WTC11 (cell line): Measurements from ENCODE around the gene NCAPD2. TPM values are rescaled to one million over a fixed set of nuclear protein-coding genes. Genes with fewer than 3 reads are reported as not detected.

Source experiments
- ATAC-seq: fragments of 200-7000 bp; cut with Tn5 transposase; 2 replicates; pipeline ENCODE4 v1.10.0; 2021; ENCODE audit warnings: mild to moderate bottlenecking, moderate library complexity
- CTCF ChIA-PET: fragments of 300-600 bp; sonication (Branson Sonifier 250); formaldehyde crosslinking; loops from one replicate; lab custom pipeline; 2021; ENCODE audit warnings: antibody characterized with exemption; lab: Charles Lee
- POLR2A ChIA-PET: fragments of 350-600 bp; sonication (Branson Sonifier 250); formaldehyde crosslinking; loops from one replicate; lab custom pipeline; 2021; ENCODE audit warnings: antibody characterized with exemption; lab: Charles Lee
- DNase-seq: peaks from one replicate; pipeline ENCODE4 v3.0.0; 2021; ENCODE audit warnings: low spot score
- H3K27ac Mint-ChIP-seq: 2 replicates; pipeline ENCODE4 v1.8.0; 2021; ENCODE audit warnings: mixed read lengths
- H3K27me3 Mint-ChIP-seq: 2 replicates; pipeline ENCODE4 v1.8.0; 2021; ENCODE audit warnings: low read depth, mild to moderate bottlenecking, moderate library complexity, mixed read lengths
- H3K36me3 Mint-ChIP-seq: 2 replicates; pipeline ENCODE4 v1.8.0; 2021; ENCODE audit warnings: mixed read lengths
- H3K4me1 Mint-ChIP-seq: 2 replicates; pipeline ENCODE4 v1.8.0; 2022; ENCODE audit warnings: mixed read lengths
- H3K4me3 Mint-ChIP-seq: 2 replicates; pipeline ENCODE4 v1.8.0; 2021; ENCODE audit warnings: mild to moderate bottlenecking, moderate library complexity, mixed read lengths
- H3K9me3 Mint-ChIP-seq: 2 replicates; pipeline ENCODE4 v1.8.0; 2021; ENCODE audit warnings: mixed read lengths
- CREM ChIP-seq: sonication (generic); formaldehyde crosslinking; IDR thresholded peaks from 2 replicates; pipeline ENCODE4 v1.8.1; 2022; ENCODE audit warnings: mild to moderate bottlenecking, missing genetic modification reagents, moderate library complexity
- ELF4 ChIP-seq: sonication (generic); formaldehyde crosslinking; IDR thresholded peaks from 2 replicates; pipeline ENCODE4 v1.8.1; 2022; ENCODE audit warnings: low read depth, mild to moderate bottlenecking, moderate library complexity, missing genetic modification reagents
- HMGXB4 ChIP-seq: sonication (generic); formaldehyde crosslinking; IDR thresholded peaks from 2 replicates; pipeline ENCODE4 v1.8.1; 2023; ENCODE audit warnings: mild to moderate bottlenecking, moderate library complexity, missing genetic modification reagents
- KAT7 ChIP-seq: sonication (generic); formaldehyde crosslinking; IDR thresholded peaks from 2 replicates; pipeline ENCODE4 v1.8.1; 2023; ENCODE audit warnings: missing genetic modification reagents, mild to moderate bottlenecking, borderline replicate concordance
- MAX ChIP-seq: sonication (generic); formaldehyde crosslinking; IDR thresholded peaks from 2 replicates; pipeline ENCODE4 v1.8.0; 2022; ENCODE audit warnings: mild to moderate bottlenecking, missing genetic modification reagents
- MXD4 ChIP-seq: fragments of 250-450 bp; sonication (Bioruptor Pico); IDR thresholded peaks from 2 replicates; pipeline ENCODE4 v1.8.0; 2021; ENCODE audit warnings: mild to moderate bottlenecking, moderate library complexity, borderline replicate concordance
- NFYB ChIP-seq: sonication (generic); formaldehyde crosslinking; conservative IDR thresholded peaks from 2 replicates; pipeline ENCODE4 v1.8.0; 2022; ENCODE audit warnings: low read depth, missing genetic modification reagents
- NR1H2 ChIP-seq: sonication (generic); formaldehyde crosslinking; IDR thresholded peaks from 2 replicates; pipeline ENCODE4 v1.9.0; 2021; ENCODE audit warnings: mild to moderate bottlenecking, moderate library complexity, missing genetic modification reagents
- NR3C1 ChIP-seq: sonication (generic); formaldehyde crosslinking; conservative IDR thresholded peaks from 2 replicates; pipeline ENCODE4 v1.8.1; 2023; ENCODE audit warnings: low read depth, mild to moderate bottlenecking, missing genetic modification reagents
- OVOL2 ChIP-seq: fragments of 250-450 bp; sonication (Bioruptor Pico); IDR thresholded peaks from 2 replicates; pipeline ENCODE4 v1.9.0; 2021; ENCODE audit warnings: mild to moderate bottlenecking, borderline replicate concordance
- RORB ChIP-seq: fragments of 250-450 bp; sonication (Bioruptor Pico); IDR thresholded peaks from 2 replicates; pipeline ENCODE4 v1.9.0; 2021; ENCODE audit warnings: mild to moderate bottlenecking
- SOX15 ChIP-seq: fragments of 250-450 bp; sonication (Bioruptor Pico); IDR thresholded peaks from 2 replicates; pipeline ENCODE4 v1.9.0; 2021; ENCODE audit warnings: mild to moderate bottlenecking
- SP1 ChIP-seq: sonication (generic); formaldehyde crosslinking; conservative IDR thresholded peaks from 2 replicates; pipeline ENCODE4 v1.8.1; 2022; ENCODE audit warnings: missing genetic modification reagents
- TCF7 ChIP-seq: sonication (generic); formaldehyde crosslinking; IDR thresholded peaks from 2 replicates; pipeline ENCODE4 v1.8.0; 2022; ENCODE audit warnings: mild to moderate bottlenecking, low read depth, missing genetic modification reagents, moderate library complexity
- TEAD1 ChIP-seq: sonication (generic); formaldehyde crosslinking; IDR thresholded peaks from 2 replicates; pipeline ENCODE4 v1.8.0; 2022; ENCODE audit warnings: mild to moderate bottlenecking, missing genetic modification reagents
- TP53 ChIP-seq: sonication (generic); formaldehyde crosslinking; IDR thresholded peaks from 2 replicates; pipeline ENCODE4 v1.8.1; 2023; ENCODE audit warnings: mild to moderate bottlenecking, missing genetic modification reagents
- ZBTB21 ChIP-seq: sonication (generic); formaldehyde crosslinking; IDR thresholded peaks from 2 replicates; pipeline ENCODE4 v1.8.1; 2023; ENCODE audit warnings: mild to moderate bottlenecking, missing genetic modification reagents, borderline replicate concordance
- ZBTB43 ChIP-seq: sonication (generic); formaldehyde crosslinking; IDR thresholded peaks from 2 replicates; pipeline ENCODE4 v1.8.1; 2023; ENCODE audit warnings: mild to moderate bottlenecking, missing genetic modification reagents
- ZNF138 ChIP-seq: sonication (generic); formaldehyde crosslinking; conservative IDR thresholded peaks from 2 replicates; pipeline ENCODE4 v1.8.1; 2022; ENCODE audit warnings: mild to moderate bottlenecking, moderate library complexity, missing genetic modification reagents
- ZSCAN18 ChIP-seq: fragments of 250-450 bp; sonication (Bioruptor Pico); IDR thresholded peaks from 2 replicates; pipeline ENCODE4 v2.1.2; 2022; ENCODE audit warnings: mild to moderate bottlenecking, moderate library complexity
- total RNA-seq: library from RNA; stranded (reverse); gene quantifications from 3 replicates; pipeline ENCODE4 v1.2.3, GENCODE V29; 2021
- TF ChIP-seq, protein P1 (sequence below): fragments of 250-450 bp; sonication (Bioruptor Pico); IDR thresholded peaks from 2 replicates; pipeline ENCODE4 v1.8.0; 2021; ENCODE audit warnings: mild to moderate bottlenecking
- TF ChIP-seq, protein P2 (sequence below): fragments of 250-450 bp; sonication (Bioruptor Pico); IDR thresholded peaks from 2 replicates; pipeline ENCODE4 v1.9.0; 2021; ENCODE audit warnings: mild to moderate bottlenecking
- TF ChIP-seq, protein P3 (sequence below): fragments of 250-450 bp; sonication (Bioruptor Pico); conservative IDR thresholded peaks from 2 replicates; pipeline ENCODE4 v1.9.0; 2021; ENCODE audit warnings: mild to moderate bottlenecking
- TF ChIP-seq, protein P4 (sequence below): fragments of 200-600 bp; IDR thresholded peaks from 2 replicates; pipeline ENCODE4 v1.8.0; 2022; ENCODE audit warnings: antibody characterized with exemption

Gene NCAPD2
- total RNA-seq, 1 experiment from 2014 or later: 141 TPM

- H3K27me3 Mint-ChIP-seq: peaks cover 16% of the 10 kb centered on the region
- DNase-seq (no peak), ATAC-seq (no peak)
- no peak for TF ChIP-seq MXD4 (CRISPR knock-in tag)
- TF ChIP-seq, protein P1, sequence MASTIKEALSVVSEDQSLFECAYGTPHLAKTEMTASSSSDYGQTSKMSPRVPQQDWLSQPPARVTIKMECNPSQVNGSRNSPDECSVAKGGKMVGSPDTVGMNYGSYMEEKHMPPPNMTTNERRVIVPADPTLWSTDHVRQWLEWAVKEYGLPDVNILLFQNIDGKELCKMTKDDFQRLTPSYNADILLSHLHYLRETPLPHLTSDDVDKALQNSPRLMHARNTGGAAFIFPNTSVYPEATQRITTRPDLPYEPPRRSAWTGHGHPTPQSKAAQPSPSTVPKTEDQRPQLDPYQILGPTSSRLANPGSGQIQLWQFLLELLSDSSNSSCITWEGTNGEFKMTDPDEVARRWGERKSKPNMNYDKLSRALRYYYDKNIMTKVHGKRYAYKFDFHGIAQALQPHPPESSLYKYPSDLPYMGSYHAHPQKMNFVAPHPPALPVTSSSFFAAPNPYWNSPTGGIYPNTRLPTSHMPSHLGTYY: no peak
- TF ChIP-seq NR3C1 (CRISPR knock-in tag): no peak
- no peak for TF ChIP-seq TP53
- TF ChIP-seq ZSCAN18 (CRISPR knock-in tag): no peak
- TF ChIP-seq, protein P2, sequence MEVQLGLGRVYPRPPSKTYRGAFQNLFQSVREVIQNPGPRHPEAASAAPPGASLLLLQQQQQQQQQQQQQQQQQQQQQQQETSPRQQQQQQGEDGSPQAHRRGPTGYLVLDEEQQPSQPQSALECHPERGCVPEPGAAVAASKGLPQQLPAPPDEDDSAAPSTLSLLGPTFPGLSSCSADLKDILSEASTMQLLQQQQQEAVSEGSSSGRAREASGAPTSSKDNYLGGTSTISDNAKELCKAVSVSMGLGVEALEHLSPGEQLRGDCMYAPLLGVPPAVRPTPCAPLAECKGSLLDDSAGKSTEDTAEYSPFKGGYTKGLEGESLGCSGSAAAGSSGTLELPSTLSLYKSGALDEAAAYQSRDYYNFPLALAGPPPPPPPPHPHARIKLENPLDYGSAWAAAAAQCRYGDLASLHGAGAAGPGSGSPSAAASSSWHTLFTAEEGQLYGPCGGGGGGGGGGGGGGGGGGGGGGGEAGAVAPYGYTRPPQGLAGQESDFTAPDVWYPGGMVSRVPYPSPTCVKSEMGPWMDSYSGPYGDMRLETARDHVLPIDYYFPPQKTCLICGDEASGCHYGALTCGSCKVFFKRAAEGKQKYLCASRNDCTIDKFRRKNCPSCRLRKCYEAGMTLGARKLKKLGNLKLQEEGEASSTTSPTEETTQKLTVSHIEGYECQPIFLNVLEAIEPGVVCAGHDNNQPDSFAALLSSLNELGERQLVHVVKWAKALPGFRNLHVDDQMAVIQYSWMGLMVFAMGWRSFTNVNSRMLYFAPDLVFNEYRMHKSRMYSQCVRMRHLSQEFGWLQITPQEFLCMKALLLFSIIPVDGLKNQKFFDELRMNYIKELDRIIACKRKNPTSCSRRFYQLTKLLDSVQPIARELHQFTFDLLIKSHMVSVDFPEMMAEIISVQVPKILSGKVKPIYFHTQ (CRISPR knock-in tag): no peak
- no peak for TF ChIP-seq RORB (CRISPR knock-in tag)
- no peak for TF ChIP-seq ELF4 (CRISPR knock-in tag)
- TF ChIP-seq, protein P3, sequence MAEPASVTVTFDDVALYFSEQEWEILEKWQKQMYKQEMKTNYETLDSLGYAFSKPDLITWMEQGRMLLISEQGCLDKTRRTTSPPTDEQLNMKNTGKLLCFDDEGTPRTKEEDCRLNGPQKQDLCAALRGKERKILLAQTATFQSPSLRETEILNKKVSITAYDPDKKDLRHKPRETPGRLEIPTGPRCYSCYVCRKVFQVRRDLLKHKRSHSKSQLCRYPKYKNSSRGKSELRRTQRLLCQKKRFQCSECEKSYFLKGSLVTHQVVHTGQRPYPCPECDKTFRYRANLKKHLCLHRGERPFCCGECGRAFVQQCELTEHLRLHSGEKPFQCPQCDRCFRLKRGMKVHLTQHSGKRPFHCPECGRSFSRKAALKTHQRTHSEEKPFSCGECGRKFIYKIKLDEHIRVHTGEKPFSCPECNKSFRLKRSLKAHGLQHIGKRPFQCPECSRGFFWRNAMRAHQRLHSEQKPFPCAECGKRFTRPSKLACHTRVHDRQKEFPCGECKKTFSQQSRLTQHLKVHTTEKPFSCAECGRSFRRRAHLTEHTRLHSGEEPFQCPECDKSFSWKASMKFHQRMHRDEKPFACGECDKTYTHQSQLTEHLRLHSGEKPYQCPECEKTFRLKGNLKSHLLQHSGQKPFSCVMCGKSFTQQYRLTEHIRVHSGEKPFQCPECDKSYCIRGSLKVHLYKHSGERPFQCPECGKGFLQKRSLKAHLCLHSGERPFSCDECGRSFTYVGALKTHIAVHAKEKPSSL: no peak
- TF ChIP-seq, protein P4, sequence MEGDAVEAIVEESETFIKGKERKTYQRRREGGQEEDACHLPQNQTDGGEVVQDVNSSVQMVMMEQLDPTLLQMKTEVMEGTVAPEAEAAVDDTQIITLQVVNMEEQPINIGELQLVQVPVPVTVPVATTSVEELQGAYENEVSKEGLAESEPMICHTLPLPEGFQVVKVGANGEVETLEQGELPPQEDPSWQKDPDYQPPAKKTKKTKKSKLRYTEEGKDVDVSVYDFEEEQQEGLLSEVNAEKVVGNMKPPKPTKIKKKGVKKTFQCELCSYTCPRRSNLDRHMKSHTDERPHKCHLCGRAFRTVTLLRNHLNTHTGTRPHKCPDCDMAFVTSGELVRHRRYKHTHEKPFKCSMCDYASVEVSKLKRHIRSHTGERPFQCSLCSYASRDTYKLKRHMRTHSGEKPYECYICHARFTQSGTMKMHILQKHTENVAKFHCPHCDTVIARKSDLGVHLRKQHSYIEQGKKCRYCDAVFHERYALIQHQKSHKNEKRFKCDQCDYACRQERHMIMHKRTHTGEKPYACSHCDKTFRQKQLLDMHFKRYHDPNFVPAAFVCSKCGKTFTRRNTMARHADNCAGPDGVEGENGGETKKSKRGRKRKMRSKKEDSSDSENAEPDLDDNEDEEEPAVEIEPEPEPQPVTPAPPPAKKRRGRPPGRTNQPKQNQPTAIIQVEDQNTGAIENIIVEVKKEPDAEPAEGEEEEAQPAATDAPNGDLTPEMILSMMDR: no peak
- TF ChIP-seq TCF7: no peak
- no peak for TF ChIP-seq CREM (CRISPR knock-in tag)
- no peak for TF ChIP-seq MAX (CRISPR knock-in tag)
- TF ChIP-seq KAT7 (CRISPR knock-in tag): no peak
- no peak overlapping the region for H3K27ac Mint-ChIP-seq
- H3K36me3 Mint-ChIP-seq: peaks cover 37% of the 10 kb centered on the region
- H3K4me3 Mint-ChIP-seq: no peak overlapping the region
- H3K9me3 Mint-ChIP-seq: no peaks in the 10 kb centered on the region
- H3K4me1 Mint-ChIP-seq: peaks cover 27% of the 10 kb centered on the region
- CTCF ChIA-PET: interaction anchor here (1.5 to 1.7 kb wide), 2 partner anchors 142 to 145 kb away, joined by 3 to 5 read pairs; no protein-coding TSS in a partner anchor
- POLR2A ChIA-PET: no interaction called here
Measured at GRCh38 chr12:6468283-6468575, 25.7 kb upstream of the NCAPD2 start.

GRCh38 chr12:6469092-6469491 lies 24.8 kb upstream of the NCAPD2 start:
- CTCF ChIA-PET: interaction anchor here (1.7 to 2.2 kb wide), 2 partner anchors 45 to 143 kb away, joined by 5 to 22 read pairs; no protein-coding TSS in a partner anchor
- no peak for TF ChIP-seq ZNF138 (CRISPR knock-in tag)
- no peak for TF ChIP-seq OVOL2 (CRISPR knock-in tag)
- no peak for TF ChIP-seq HMGXB4 (CRISPR knock-in tag)
- TF ChIP-seq NR1H2 (CRISPR knock-in tag): no peak
- no peak for TF ChIP-seq TEAD1 (CRISPR knock-in tag)
- no peak for TF ChIP-seq NFYB (CRISPR knock-in tag)
- no peak for TF ChIP-seq SOX15 (CRISPR knock-in tag)
- no peak for TF ChIP-seq ZBTB43 (CRISPR knock-in tag)
- TF ChIP-seq SP1 (CRISPR knock-in tag): no peak
- TF ChIP-seq TCF7: no peak
- no peak for TF ChIP-seq ELF4 (CRISPR knock-in tag)
- no peak for TF ChIP-seq CREM (CRISPR knock-in tag)
- TF ChIP-seq ZBTB21: no peak

More at GRCh38 chr12:6469092-6469491, 24.8 kb upstream of the NCAPD2 start:
- H3K27me3 Mint-ChIP-seq: peaks cover 16% of the 10 kb centered on the region
- DNase-seq: peak; percentile 0
- POLR2A ChIA-PET: interaction anchor here (0.6 to 2.4 kb wide), 5 partner anchors 18 to 133 kb away, joined by 3 to 18 read pairs (median 6); partner anchors contain the start of gene TAPBPL
- H3K4me3 Mint-ChIP-seq: peak overlapping the region; percentile 68
- H3K4me1 Mint-ChIP-seq: peaks cover 27% of the 10 kb centered on the region
- H3K27ac Mint-ChIP-seq: no peak overlapping the region
- no peak for ATAC-seq
- peaks cover 31% of the 10 kb centered on the region for H3K36me3 Mint-ChIP-seq
- no peaks in the 10 kb centered on the region for H3K9me3 Mint-ChIP-seq
